Hematopoietic multipotent progenitor cell (in vitro differentiated cells): ENCODE data around the gene NUP160. TPM values are rescaled to one million over a fixed set of nuclear protein-coding genes. Genes with fewer than 3 reads are reported as not detected.
"Not testable (repeated sequence)": the region's sequence is repeated elsewhere in the genome, so short reads cannot be mapped to it uniquely, and the experiment has no call there.

Source experiments
- DNase-seq, 3 donors: peaks; one replicate each; pipeline ENCODE4 v3.0.0-alpha.2; 2011 to 2015; ENCODE audit warnings: low read depth in 2 of 3, low spot score in 2 of 3
- total RNA-seq: library from RNA; depleted of rRNA; stranded (reverse); fragments of >200 nt; gene quantifications from one replicate; pipeline ENCODE4 v1.2.3, GENCODE V29; 2012

Gene NUP160, protein sequence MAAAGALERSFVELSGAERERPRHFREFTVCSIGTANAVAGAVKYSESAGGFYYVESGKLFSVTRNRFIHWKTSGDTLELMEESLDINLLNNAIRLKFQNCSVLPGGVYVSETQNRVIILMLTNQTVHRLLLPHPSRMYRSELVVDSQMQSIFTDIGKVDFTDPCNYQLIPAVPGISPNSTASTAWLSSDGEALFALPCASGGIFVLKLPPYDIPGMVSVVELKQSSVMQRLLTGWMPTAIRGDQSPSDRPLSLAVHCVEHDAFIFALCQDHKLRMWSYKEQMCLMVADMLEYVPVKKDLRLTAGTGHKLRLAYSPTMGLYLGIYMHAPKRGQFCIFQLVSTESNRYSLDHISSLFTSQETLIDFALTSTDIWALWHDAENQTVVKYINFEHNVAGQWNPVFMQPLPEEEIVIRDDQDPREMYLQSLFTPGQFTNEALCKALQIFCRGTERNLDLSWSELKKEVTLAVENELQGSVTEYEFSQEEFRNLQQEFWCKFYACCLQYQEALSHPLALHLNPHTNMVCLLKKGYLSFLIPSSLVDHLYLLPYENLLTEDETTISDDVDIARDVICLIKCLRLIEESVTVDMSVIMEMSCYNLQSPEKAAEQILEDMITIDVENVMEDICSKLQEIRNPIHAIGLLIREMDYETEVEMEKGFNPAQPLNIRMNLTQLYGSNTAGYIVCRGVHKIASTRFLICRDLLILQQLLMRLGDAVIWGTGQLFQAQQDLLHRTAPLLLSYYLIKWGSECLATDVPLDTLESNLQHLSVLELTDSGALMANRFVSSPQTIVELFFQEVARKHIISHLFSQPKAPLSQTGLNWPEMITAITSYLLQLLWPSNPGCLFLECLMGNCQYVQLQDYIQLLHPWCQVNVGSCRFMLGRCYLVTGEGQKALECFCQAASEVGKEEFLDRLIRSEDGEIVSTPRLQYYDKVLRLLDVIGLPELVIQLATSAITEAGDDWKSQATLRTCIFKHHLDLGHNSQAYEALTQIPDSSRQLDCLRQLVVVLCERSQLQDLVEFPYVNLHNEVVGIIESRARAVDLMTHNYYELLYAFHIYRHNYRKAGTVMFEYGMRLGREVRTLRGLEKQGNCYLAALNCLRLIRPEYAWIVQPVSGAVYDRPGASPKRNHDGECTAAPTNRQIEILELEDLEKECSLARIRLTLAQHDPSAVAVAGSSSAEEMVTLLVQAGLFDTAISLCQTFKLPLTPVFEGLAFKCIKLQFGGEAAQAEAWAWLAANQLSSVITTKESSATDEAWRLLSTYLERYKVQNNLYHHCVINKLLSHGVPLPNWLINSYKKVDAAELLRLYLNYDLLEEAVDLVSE (N-terminal part only)
- total RNA-seq: 33.7 TPM

GRCh38 chr11:47847892-47848699, at the start of gene NUP160:
Gene NUP160 (minus strand): TSS chr11:47848350. CDS start chr11:47848318, 32 bp downstream.
- peak; percentile 70 to 82 (median 79) for DNase-seq

DNA sequence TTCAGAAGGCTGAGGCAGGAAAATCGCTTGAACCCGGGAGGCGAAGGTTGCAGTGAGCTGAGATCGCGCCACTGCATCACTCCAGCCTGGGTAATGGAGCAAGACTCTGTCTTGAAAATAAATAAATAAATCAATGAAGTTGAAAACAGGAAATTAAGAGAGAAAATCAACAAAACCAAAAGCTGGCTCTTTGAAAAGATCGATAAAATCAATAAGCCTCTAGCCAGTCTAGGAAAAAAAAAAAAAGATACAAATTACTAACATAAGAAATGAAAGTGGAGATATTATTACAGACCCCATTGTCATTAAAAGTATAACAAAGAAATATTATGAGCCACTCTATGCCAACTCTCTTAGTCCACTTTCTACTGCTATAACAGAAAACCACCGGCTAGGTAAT, 48.0 kb upstream of the NUP160 start:
- no peak for DNase-seq

- no peak for DNase-seq
Measured at GRCh38 chr11:47895035-47895434, 46.9 kb upstream of the NUP160 start.

DNA sequence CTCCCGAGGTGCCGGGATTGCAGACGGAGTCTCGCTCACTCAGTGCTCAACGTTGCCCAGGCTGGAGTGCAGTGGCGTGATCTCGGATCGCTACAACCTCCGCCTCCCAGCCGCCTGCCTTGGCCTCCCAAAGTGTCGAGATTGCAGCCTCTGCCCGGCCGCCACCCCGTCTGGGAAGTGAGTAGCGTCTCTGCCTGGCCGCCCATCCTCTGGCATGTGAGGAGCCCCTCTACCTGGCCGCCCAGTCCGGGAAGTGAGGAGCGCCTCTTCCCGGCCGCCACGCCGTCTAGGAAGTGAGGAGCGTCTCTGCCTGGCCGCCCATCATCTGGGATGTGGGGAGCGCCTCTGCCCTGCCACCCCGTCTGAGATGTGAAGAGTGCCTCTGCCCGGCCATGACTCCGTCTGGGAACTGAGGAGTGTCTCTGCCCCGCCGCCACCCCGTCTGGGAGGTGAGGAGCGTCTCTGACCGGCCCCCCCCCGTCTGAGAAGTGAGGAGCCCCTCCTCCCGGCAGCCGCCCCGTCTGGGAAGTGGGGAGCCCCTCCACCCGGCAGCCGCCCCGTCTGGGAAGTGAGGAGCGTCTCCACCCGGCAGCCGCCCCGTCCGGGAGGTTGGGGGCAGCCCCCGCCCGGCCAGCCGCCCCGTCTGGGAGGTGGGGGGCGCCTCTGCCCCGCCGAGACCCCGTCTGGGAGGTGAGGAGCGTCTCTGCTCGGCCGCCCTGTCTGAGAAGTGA, 44.6 kb upstream of the NUP160 start:
- not testable (repeated sequence) for DNase-seq

- no peak for DNase-seq
Measured at GRCh38 chr11:47891886-47892285, 43.7 kb upstream of the NUP160 start.

DNA sequence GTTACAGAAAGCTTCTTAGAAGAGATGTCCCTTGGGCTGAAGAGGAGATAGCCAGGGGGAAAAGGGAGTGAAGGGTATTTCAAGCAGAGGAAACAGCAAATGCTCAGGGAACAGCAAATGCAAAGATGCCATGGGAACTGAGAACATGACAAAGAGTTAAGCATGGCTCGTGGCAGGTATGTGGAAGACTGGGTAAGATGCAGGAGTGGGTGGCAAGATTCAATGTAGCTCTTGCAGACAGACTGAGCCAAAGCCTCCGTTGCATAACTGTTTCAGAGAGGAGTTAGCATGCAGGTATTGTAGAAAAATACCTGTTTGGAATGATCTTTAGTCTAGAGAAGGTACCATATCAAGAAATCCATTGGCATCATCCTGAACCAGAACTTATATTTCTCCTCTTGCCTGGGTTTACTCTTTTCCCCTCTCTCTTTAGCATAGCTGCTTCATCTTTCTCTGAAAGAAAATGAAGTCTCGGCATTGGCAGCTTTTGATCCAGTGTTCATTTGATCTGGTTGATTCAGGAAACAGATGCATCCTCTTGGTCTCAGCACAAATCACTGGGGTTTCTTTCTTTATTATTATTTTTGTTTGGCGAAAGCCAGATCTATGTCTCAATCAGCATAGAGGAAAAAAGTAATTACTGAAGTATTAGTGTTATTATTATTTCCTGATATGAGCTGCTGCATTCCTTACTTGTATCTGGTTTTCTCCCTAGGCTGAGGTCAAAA, 41.7 kb upstream of the NUP160 start:
- peak in 2 of 3 donors; percentile 39 to 79 for DNase-seq

GRCh38 chr11:47887910-47888569, 39.9 kb upstream of the NUP160 start:
- DNase-seq: no peak

GRCh38 chr11:47886096-47886495, 37.9 kb upstream of the NUP160 start:
- peak in 1 of 3 donors; percentile 57 for DNase-seq

- not testable (repeated sequence) for DNase-seq
Measured at GRCh38 chr11:47882437-47882836, 34.3 kb upstream of the NUP160 start.

DNA sequence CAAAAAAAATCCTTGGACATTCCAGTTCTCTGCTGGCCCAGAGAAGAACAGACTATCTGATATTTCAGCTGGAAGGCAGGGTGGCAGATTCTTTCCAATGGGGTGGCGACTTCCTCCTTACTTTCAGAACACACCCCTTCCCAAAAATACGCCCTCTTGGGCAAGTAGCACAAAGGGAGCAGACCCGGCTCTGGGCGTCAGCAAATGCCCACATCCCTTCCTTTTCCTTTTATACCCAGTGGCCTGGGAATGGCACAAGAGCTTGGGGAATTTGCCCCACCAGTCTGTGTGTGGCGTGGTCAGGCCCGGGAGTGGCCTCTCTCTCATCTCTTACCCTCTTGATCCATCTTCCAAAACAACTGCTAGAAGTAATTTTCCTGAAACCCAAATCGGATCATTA, 33.0 kb upstream of the NUP160 start:
- no peak for DNase-seq

GRCh38 chr11:47879259-47880158, 31.4 kb upstream of the NUP160 start:
- no peak for DNase-seq

GRCh38 chr11:47875858-47876257, 27.7 kb upstream of the NUP160 start:
- peak in 1 of 3 donors; percentile 23 for DNase-seq

DNA sequence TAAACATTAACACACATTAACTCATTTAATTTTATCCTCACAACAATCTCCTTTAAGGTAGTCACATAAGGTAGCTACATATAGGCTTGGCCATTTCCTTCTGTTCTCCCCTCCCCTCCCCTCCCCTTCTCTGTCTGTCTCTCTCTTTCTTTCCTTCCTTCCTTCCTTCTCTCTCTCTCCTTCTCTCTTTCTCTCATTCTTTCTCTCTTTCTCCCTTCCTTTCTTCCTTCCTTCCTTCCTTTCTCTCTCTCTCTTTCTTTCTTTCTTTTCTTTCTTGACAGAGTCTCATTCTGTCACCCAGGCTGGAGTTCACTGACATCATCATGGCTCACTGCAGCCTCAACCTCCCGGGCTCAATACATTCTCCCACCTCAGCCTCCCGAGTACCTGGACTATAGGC, 22.3 kb upstream of the NUP160 start:
- no peak for DNase-seq

GRCh38 chr11:47869544-47870393, 21.6 kb upstream of the NUP160 start:
- DNase-seq: no peak

DNA sequence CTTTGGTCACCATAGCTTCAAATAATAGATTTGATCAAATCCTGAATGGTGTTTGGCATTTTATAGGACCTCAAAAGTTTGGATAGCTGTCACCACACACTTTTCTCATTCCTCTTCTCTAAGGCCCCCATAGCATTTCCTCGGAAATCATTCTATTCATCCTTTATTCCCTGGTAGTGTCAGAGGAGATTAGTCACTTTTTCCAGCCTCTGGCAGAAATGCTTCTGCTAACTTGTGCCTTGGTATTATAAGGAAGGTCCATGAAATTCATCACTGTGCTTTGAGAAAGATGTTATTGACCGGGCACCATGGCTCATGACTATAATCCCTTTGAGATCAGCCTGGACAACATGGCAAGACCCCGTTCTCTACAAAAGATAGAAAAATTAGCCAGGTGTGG, 19.7 kb upstream of the NUP160 start:
- no peak for DNase-seq

- DNase-seq: not testable (repeated sequence)
Measured at GRCh38 chr11:47866892-47867291, 18.7 kb upstream of the NUP160 start.
